Mammary epithelial cell (primary cell): ENCODE data around the gene PRKCQ.

Experiments used
- EZH2 ChIP-seq: IDR thresholded peaks from 2 replicates; pipeline ENCODE4 v1.6.1; 2012; ENCODE audit warnings: low read length, inconsistent platforms, borderline replicate concordance
- TF ChIP-seq, protein P1 (sequence below), 2 donors: IDR thresholded peaks in 1 of 2; conservative IDR thresholded peaks in 1 of 2; 2 replicates each; pipeline ENCODE4 v1.5.1; 2011 to 2012; ENCODE audit warnings: inconsistent platforms in 2 of 2, low read length in 2 of 2, mild to moderate bottlenecking in 2 of 2, control low read depth in 1 of 2, low read depth in 1 of 2; ENCODE audit not compliant: insufficient read depth in 1 of 2; ENCODE audit errors: extremely low read depth in 1 of 2

DNA sequence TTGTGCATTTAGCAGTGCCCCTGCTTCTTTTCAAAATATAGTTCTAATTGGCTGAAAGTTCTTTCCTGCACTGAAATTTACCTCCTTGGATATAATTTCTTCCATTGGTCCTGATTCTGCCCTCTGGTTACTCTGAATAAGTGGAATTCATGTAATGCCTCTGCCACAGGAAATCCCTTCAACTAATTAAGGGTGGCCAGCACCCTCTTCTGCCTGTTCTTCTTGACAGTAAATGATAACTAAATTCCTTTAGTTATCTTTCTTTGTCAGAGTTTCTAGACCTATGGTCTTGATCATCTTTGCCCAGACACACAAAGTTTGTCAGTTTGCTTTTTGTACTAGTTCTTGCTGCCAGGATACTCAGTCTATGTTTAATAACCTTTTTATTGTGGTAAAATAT, 40.2 kb downstream of the PRKCQ start:
- TF ChIP-seq, protein P1, sequence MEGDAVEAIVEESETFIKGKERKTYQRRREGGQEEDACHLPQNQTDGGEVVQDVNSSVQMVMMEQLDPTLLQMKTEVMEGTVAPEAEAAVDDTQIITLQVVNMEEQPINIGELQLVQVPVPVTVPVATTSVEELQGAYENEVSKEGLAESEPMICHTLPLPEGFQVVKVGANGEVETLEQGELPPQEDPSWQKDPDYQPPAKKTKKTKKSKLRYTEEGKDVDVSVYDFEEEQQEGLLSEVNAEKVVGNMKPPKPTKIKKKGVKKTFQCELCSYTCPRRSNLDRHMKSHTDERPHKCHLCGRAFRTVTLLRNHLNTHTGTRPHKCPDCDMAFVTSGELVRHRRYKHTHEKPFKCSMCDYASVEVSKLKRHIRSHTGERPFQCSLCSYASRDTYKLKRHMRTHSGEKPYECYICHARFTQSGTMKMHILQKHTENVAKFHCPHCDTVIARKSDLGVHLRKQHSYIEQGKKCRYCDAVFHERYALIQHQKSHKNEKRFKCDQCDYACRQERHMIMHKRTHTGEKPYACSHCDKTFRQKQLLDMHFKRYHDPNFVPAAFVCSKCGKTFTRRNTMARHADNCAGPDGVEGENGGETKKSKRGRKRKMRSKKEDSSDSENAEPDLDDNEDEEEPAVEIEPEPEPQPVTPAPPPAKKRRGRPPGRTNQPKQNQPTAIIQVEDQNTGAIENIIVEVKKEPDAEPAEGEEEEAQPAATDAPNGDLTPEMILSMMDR (conservative IDR thresholded peaks at IDR 0.05 in 1 of 2, IDR thresholded peaks at IDR 0.05 in 1 of 2; ENCODE audit: extremely low read depth in 1 of 2, insufficient read depth in 1 of 2, low read depth in 1 of 2, low read length in 2 of 2): no peak
- no peak for TF ChIP-seq EZH2
